Psoas muscle (tissue), 8 donors: ENCODE data around the gene ATP1B1. TPM values are rescaled to one million over a fixed set of nuclear protein-coding genes. Genes with fewer than 3 reads are reported as not detected.

ENCODE experiments used
- ATAC-seq, 4 donors: fragments of 200-7000 bp; cut with Tn5 transposase; one replicate each; pipeline ENCODE4 v1.9.1; 2020; ENCODE audit warnings: moderate library complexity in 3 of 4, mild to moderate bottlenecking in 2 of 4
- DNase-seq, 2 donors: peaks; one replicate each; pipeline ENCODE4 v3.0.0-alpha.2; 2020
- H3K27ac ChIP-seq: fragments of 200-600 bp; one replicate; pipeline ENCODE4 v1.8.0; 2022
- H3K27me3 ChIP-seq, 3 donors: fragments of 200-600 bp in 1 of 3; one replicate each; pipeline versions ENCODE4 v1.6.1 to v1.8.0; 2013 to 2022; ENCODE audit warnings: low read length in 2 of 3, mild to moderate bottlenecking in 2 of 3, moderate library complexity in 1 of 3; ENCODE audit not compliant: insufficient read depth in 3 of 3
- H3K36me3 ChIP-seq, 2 donors: fragments of 200-600 bp in 1 of 2; one replicate each; pipeline versions ENCODE4 v1.6.1 to v1.8.0; 2013 to 2022; ENCODE audit warnings: low read depth in 1 of 2, mild to moderate bottlenecking in 1 of 2, moderate library complexity in 1 of 2; ENCODE audit not compliant: insufficient read depth in 1 of 2
- H3K4me1 ChIP-seq: fragments of 200-600 bp; one replicate; pipeline ENCODE4 v1.8.0; 2022
- H3K4me3 ChIP-seq: fragments of 200-600 bp; one replicate; pipeline ENCODE4 v1.8.0; 2022; ENCODE audit warnings: mild to moderate bottlenecking
- H3K9me3 ChIP-seq: fragments of 200-600 bp; one replicate; pipeline ENCODE4 v1.8.0; 2022
- WGBS, 3 donors: extraction: QIAGEN DNeasy Blood & Tissue Kit; methylation state at CpG; one replicate each; pipeline versions ENCODE4 v1.1.6 to v1.1.7; 2013; 5-methylcytosine and 5-hydroxymethylcytosine counted together
- intact Hi-C, 2 donors: fragments of 100-400 bp; cut with DNase I; formaldehyde crosslinking; loops; one replicate each; pipeline versions ENCODE4 v1.11.0 to v1.14.2; 2022
- polyA plus RNA-seq, 3 donors: library from polyadenylated mRNA; stranded (reverse); fragments of 200-250 nt; gene quantifications; one replicate each; pipeline ENCODE4 v1.2.3, GENCODE V29; 2013
- total RNA-seq, 4 donors: library from RNA; stranded (reverse); fragmentation: NEBNext Ultra II Directional in 2 of 4; extraction: Animal tissue kit (Norgen Biotek cat#: 25700) in 2 of 4; gene quantifications; one replicate each; pipeline versions ENCODE4 v1.2.1 to v1.2.4, GENCODE V29; 2021 to 2023
- TF ChIP-seq, protein P1 (sequence below): fragments of 200-600 bp; IDR thresholded peaks from one replicate; pipeline ENCODE4 v1.8.0; 2022; ENCODE audit warnings: antibody characterized with exemption
- donor health status: healthy with polysubstance abuse.
- donor health status: DM: no; HTN: no; CAD: no; lungs with moderate emphysema.
- donor health status: Bipolar disorder and iron deficiency.
- donor health status: healthy.
- donor health status: DM: yes; HTN: yes; CAD: no.
- donor health status: DM: no; HTN: no; CAD: no.
- donor health status: DM: no; HTN: no; CAD: no.
- donor health status: DM: yes; HTN: yes; CAD: no.

The ATP1B1 gene
- total and polyA plus RNA-seq, 7 donors, result 176 to 1,098 (median 290) TPM

DNA sequence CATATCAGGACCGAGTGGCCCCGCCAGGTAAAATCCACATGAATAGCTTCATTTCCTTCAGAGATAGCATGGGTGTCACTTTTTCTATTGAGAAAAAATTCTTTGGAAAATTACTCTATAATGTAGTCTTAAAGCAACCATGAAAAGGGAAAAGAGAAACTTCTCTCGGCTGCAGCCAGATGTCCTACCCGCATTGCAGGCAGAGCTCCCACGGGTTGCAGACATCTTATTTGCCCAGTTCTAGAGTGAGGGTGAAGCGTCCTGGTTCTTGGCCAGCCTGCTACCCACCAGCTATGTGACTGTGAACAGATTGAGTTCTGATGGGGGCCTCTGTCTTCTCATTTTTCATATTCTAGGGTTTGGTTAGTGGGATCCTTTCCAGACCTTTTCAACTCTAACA, 5.0 kb downstream of the ATP1B1 start:
- H3K27me3 ChIP-seq, result no peaks in the 10 kb centered on the region
- 52 to 67% (median 53%) methylated on average over 6 of the region's 6 CpGs for WGBS, 3 donors
- H3K9me3 ChIP-seq, result no peaks in the 10 kb centered on the region
- H3K27ac ChIP-seq, result peak overlapping the region; percentile 96
- DNase-seq, result no peak
- no peak for ATAC-seq
- intact Hi-C loops, result loop anchor here (5.0 to 10.0 kb wide), 2 partner anchors 373 to 489 kb away; partner anchors contain the start of gene SLC19A2 (in 2 of the 2)
- TF ChIP-seq, protein P1, sequence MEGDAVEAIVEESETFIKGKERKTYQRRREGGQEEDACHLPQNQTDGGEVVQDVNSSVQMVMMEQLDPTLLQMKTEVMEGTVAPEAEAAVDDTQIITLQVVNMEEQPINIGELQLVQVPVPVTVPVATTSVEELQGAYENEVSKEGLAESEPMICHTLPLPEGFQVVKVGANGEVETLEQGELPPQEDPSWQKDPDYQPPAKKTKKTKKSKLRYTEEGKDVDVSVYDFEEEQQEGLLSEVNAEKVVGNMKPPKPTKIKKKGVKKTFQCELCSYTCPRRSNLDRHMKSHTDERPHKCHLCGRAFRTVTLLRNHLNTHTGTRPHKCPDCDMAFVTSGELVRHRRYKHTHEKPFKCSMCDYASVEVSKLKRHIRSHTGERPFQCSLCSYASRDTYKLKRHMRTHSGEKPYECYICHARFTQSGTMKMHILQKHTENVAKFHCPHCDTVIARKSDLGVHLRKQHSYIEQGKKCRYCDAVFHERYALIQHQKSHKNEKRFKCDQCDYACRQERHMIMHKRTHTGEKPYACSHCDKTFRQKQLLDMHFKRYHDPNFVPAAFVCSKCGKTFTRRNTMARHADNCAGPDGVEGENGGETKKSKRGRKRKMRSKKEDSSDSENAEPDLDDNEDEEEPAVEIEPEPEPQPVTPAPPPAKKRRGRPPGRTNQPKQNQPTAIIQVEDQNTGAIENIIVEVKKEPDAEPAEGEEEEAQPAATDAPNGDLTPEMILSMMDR, result no peak
- peak overlapping the region; percentile 100 for H3K4me3 ChIP-seq
- H3K36me3 ChIP-seq, result peaks cover 3 to 85% of the 10 kb centered on the region in 2 donors
- peaks cover 43% of the 10 kb centered on the region for H3K4me1 ChIP-seq

DNA sequence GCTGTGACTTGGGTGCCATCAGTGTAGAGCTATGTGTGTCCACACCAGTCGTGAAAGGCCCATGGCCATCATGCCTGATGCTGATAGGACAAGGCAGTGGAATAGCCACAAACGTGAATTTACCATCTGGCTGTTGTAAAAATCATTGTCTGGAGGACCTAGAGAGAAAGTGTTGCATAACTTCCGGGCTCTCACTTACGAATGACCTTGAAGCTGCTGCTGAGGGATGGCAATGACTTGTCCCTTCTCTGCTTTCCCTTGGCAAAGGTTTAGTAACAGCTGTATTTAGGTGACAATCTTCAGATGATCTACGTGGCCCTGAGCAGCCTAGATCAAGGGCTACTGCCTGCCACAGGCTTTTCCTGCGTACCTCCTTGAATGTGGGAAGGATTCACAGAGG, 5.8 kb downstream of the ATP1B1 start:
- peaks cover 50% of the 10 kb centered on the region for H3K4me1 ChIP-seq
- intact Hi-C loops, result loop anchor here (2.0 to 10.0 kb wide), 3 partner anchors 373 to 490 kb away; partner anchors contain the start of gene SLC19A2 (in 2 of the 2)

DNA sequence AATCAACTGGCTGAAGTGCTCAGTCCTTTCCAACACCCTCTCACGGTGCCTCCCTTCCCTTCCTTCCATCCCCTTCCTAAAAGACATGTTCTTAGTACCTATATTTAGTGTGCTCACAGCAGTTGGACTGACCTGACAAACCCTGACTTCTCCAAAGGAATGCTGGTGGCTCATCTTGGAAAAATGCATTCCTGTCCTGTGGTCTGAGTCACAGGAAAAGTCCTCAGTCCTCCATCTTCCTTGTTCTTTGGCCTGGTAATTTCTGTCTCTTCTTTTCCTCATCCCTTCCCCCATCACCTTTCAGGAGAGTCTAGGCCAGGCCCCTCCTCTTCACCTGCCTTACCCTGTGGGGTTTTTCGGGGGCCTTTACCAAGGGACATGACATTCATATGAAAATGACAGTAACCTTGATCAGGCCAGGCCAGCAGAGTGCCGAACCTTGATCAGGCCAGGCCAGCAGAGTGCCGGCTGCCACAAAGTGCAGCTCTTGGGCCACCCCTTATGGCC, 7.2 kb downstream of the ATP1B1 start:
- Histone ChIP-seq H3K27me3 (no peaks in the 10 kb centered on the region), H3K4me3 (peak overlapping the region; percentile 100), H3K27ac (peak overlapping the region; percentile 96), H3K9me3 (no peaks in the 10 kb centered on the region), H3K4me1 (peaks cover 63% of the 10 kb centered on the region), H3K36me3 (peaks cover 3 to 89% of the 10 kb centered on the region in 2 donors)
- no peak for DNase-seq
- 22 to 41% (median 28%) methylated on average over 4 of the region's 4 CpGs for WGBS, 3 donors
- peak; percentile 36 to 64 (median 50) for ATAC-seq
- TF ChIP-seq, protein P1, result no peak
- intact Hi-C loops, result loop anchor here (2.0 to 10.0 kb wide), 3 partner anchors 371 to 491 kb away; partner anchors contain the start of gene SLC19A2 (in 2 of the 2)

More for the DNA sequence above, 5.8 kb downstream of the ATP1B1 start:
- Histone ChIP-seq H3K27me3 (no peaks in the 10 kb centered on the region), H3K4me3 (peak overlapping the region; percentile 100), H3K9me3 (no peaks in the 10 kb centered on the region), H3K27ac (peak overlapping the region; percentile 96), H3K36me3 (peaks cover 3 to 89% of the 10 kb centered on the region in 2 donors)
- WGBS, 3 donors, result 21 to 33% (median 26%) methylated on average over 6 of the region's 6 CpGs
- TF ChIP-seq, protein P1, result no peak
- peak in 1 of 2 donors; percentile 68 for DNase-seq
- peak; percentile 50 to 71 (median 64) for ATAC-seq

DNA sequence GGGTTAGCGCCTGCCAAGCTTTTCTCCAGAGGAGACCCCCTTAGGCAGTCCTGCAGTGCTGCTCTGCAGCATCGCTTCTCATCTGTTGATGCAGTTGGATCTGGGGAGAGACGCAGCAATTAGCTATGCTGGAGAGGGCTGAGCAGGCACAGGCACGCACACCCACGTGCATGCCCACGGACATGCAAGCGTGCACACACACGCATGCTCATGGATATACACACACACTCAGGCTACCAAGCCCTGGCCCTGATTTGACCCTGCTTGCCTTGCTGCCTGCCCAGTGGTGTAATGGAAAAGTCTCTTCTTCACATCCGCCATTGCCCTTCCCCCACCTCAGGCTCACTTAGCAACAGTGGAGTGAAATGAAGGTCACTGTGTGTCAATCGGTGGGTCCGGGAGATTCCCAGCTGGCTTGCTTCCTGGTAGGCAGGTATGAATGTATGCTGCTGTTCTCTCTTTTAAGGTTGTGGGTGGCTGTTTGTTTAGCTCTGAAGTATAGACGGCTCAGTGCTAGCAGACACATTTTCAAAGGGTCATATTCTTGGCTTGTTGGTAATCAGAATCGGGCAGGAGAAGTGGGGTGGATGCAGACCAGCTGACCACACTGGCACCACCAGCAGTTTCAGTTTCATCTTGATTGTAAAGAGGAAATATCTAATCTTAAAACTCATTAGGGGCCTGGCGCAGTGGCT, 9.5 kb downstream of the ATP1B1 start:
- H3K4me3 ChIP-seq, result peak overlapping the region; percentile 100
- peak; percentile 14 to 39 (median 23) for ATAC-seq
- DNase-seq, result peak; percentile 44 to 77
- 27 to 52% (median 36%) methylated on average over 14 of the region's 14 CpGs for WGBS, 3 donors
- peak overlapping the region; percentile 96 for H3K27ac ChIP-seq
- no peaks in the 10 kb centered on the region for H3K9me3 ChIP-seq
- H3K36me3 ChIP-seq, result peaks cover 3 to 97% of the 10 kb centered on the region in 2 donors
- TF ChIP-seq, protein P1, result no peak
- intact Hi-C loops, result loop anchor here (10.0 kb wide), 1 partner anchor 369 kb away; the partner anchor contains the start of gene SLC19A2 (in 2 of the 2)
- no peaks in the 10 kb centered on the region for H3K27me3 ChIP-seq
- H3K4me1 ChIP-seq, result peaks cover 76% of the 10 kb centered on the region
